Neural cell (in vitro differentiated cells): ENCODE measurements around the gene GNG3. TPM values are rescaled to one million over a fixed set of nuclear protein-coding genes. Genes with fewer than 3 reads are reported as not detected.
A peak's percentile ranks its signal among the peaks of the same experiment; 100 is the strongest.

Source experiments
- H2AFZ ChIP-seq: fragments of 200-600, 300-800 bp; sonication (generic), shearing (Covaris generic); 2 replicates; pipeline ENCODE4 v1.6.0; 2014; ENCODE audit warnings: low read depth, mild to moderate bottlenecking, antibody characterized with exemption, low read length, moderate library complexity
- H3F3A ChIP-seq: fragments of 200-600 bp; shearing (Covaris generic); 2 replicates; pipeline ENCODE4 v1.6.1; 2016; ENCODE audit warnings: mild to moderate bottlenecking, moderate library complexity, mixed read lengths, antibody characterized with exemption, low read length; ENCODE audit not compliant: insufficient read depth, poor library complexity, severe bottlenecking
- H3K27ac ChIP-seq: fragments of 200-600, 300-800 bp; sonication (generic), shearing (Covaris generic); 2 replicates; pipeline ENCODE4 v1.5.1; 2014; ENCODE audit warnings: mild to moderate bottlenecking, low read length, moderate library complexity
- H3K27me3 ChIP-seq: fragments of 300-800, 200-600 bp; sonication (generic), shearing (Covaris generic); 2 replicates; pipeline ENCODE4 v1.6.0; 2014; ENCODE audit warnings: mild to moderate bottlenecking, low read depth, low read length, moderate library complexity; ENCODE audit not compliant: insufficient read depth
- H3K36me3 ChIP-seq: fragments of 300-800, 200-600 bp; sonication (generic), shearing (Covaris generic); 2 replicates; pipeline ENCODE4 v1.5.1; 2014; ENCODE audit warnings: mild to moderate bottlenecking, antibody characterized with exemption, low read length, moderate library complexity; ENCODE audit not compliant: insufficient read depth
- H3K4me2 ChIP-seq: fragments of 300-800, 200-600 bp; sonication (generic), shearing (Covaris generic); 2 replicates; pipeline ENCODE4 v1.6.0; 2014; ENCODE audit warnings: mild to moderate bottlenecking, low read length
- H3K4me3 ChIP-seq: fragments of 300-800, 200-600 bp; sonication (generic), shearing (Covaris generic); 2 replicates; pipeline ENCODE4 v1.5.1; 2014; ENCODE audit warnings: mild to moderate bottlenecking, low read length, moderate library complexity
- H3K79me2 ChIP-seq: fragments of 200-600 bp; shearing (Covaris generic); replicated peaks from 2 replicates; pipeline ENCODE4 v1.6.0; 2014; ENCODE audit warnings: mild to moderate bottlenecking, low read length, moderate library complexity; ENCODE audit not compliant: insufficient read depth
- H3K9ac ChIP-seq: fragments of 300-800, 200-600 bp; sonication (generic), shearing (Covaris generic); 2 replicates; pipeline ENCODE4 v1.6.1; 2016; ENCODE audit warnings: mild to moderate bottlenecking, low read length, mixed read lengths
- H3K9me2 ChIP-seq: fragments of 200-600 bp; shearing (Covaris generic); 2 replicates; pipeline ENCODE4 v1.6.1; 2016; ENCODE audit warnings: mild to moderate bottlenecking, low read length, mixed read lengths; ENCODE audit not compliant: insufficient read depth
- H3K9me3 ChIP-seq: fragments of 200-600, 300-800 bp; sonication (generic), shearing (Covaris generic); 2 replicates; pipeline ENCODE4 v1.6.1; 2016; ENCODE audit warnings: mild to moderate bottlenecking, mixed run types, low read length, moderate library complexity, mixed read lengths
- H4K20me1 ChIP-seq: fragments of 200-600 bp; shearing (Covaris generic); 2 replicates; pipeline ENCODE4 v1.6.1; 2016; ENCODE audit warnings: mild to moderate bottlenecking, mixed run types; ENCODE audit not compliant: insufficient read depth
- EP300 ChIP-seq: fragments of 450-650 bp; conservative IDR thresholded peaks from 2 replicates; pipeline ENCODE4 v1.6.1; 2014; ENCODE audit warnings: antibody characterized with exemption, mild to moderate bottlenecking, moderate library complexity; ENCODE audit not compliant: poor library complexity, severe bottlenecking
- EZH2 ChIP-seq: fragments of 200-600, 300-800 bp; shearing (Covaris generic), sonication (generic); IDR thresholded peaks from 2 replicates; pipeline ENCODE4 v1.6.1; 2014; ENCODE audit warnings: antibody characterized with exemption, low read length, borderline replicate concordance, mild to moderate bottlenecking; ENCODE audit not compliant: insufficient read depth, poor library complexity, severe bottlenecking
- MXI1 ChIP-seq: fragments of 450-650 bp; conservative IDR thresholded peaks from 2 replicates; pipeline ENCODE4 v1.6.1; 2014; ENCODE audit warnings: antibody characterized with exemption, mild to moderate bottlenecking; ENCODE audit not compliant: poor library complexity, severe bottlenecking
- POLR2AphosphoS5 ChIP-seq: IDR thresholded peaks from 2 replicates; pipeline ENCODE4 v1.6.1; 2012
- RAD21 ChIP-seq: fragments of 450-650 bp; conservative IDR thresholded peaks from 2 replicates; pipeline ENCODE4 v1.6.1; 2014; ENCODE audit warnings: antibody characterized with exemption, mild to moderate bottlenecking, moderate library complexity
- SMC3 ChIP-seq: fragments of 450-650 bp; conservative IDR thresholded peaks from 2 replicates; pipeline ENCODE4 v1.6.1; 2014; ENCODE audit warnings: antibody characterized with exemption, mild to moderate bottlenecking, moderate library complexity; ENCODE audit not compliant: poor library complexity
- TAF1 ChIP-seq: IDR thresholded peaks from 2 replicates; pipeline ENCODE4 v1.6.1; 2012; ENCODE audit warnings: low read depth
- polyA plus RNA-seq: library from polyadenylated mRNA; depleted of rRNA; stranded (reverse); fragments of >200 nt; gene quantifications from 2 replicates; pipeline ENCODE4 v1.2.3, GENCODE V29; 2014
- TF ChIP-seq, protein P1 (sequence below): fragments of 450-650 bp; IDR thresholded peaks from 2 replicates; pipeline ENCODE4 v1.5.1; 2014; ENCODE audit warnings: antibody characterized with exemption, mild to moderate bottlenecking, moderate library complexity; ENCODE audit not compliant: poor library complexity, severe bottlenecking
- TF ChIP-seq, protein P2 (sequence below): IDR thresholded peaks from 2 replicates; pipeline ENCODE4 v1.6.1; 2012; ENCODE audit warnings: borderline replicate concordance

Gene GNG3
- polyA plus RNA-seq, 1 donor from 2014 or later, result 121 TPM

DNA sequence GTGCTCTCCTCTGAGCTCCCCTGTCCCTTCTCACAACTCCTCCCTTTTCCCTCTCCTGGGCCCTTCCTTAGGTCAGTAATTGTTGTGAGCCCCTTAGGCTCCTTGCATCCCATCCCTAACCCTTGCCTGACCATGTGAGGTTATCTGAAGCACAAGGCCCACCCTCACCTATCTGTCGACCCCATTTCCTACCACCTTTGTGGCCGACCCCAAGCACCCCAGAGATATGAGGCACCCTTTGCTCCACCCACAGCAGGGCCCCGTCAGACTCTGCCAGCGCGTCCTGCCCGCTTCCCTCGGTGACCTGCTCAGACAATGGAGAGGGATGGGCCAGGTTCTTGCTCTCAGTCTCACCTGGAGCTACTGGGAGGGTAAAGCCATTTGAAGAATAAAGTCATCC lies 1.3 kb downstream of the GNG3 start:
- Histone ChIP-seq H3F3A (peaks cover 6% of the 10 kb centered on the region), H3K9me2 (no peaks in the 10 kb centered on the region), H3K27me3 (no peaks in the 10 kb centered on the region), H3K79me2 (peaks cover 41% of the 10 kb centered on the region), H3K4me2 (peak overlapping the region; percentile 98), H4K20me1 (no peaks in the 10 kb centered on the region), H3K27ac (peak overlapping the region; percentile 96), H3K9ac (peak overlapping the region; percentile 99), H2AFZ (no peak overlapping the region), H3K36me3 (peaks cover 11% of the 10 kb centered on the region), H3K9me3 (no peaks in the 10 kb centered on the region), H3K4me3 (peak overlapping the region; percentile 75)
- TF ChIP-seq TAF1 (no peak), MXI1 (no peak), EP300 (no peak), POLR2AphosphoS5 (no peak), SMC3 (no peak), EZH2 (no peak), RAD21 (no peak)
- TF ChIP-seq, protein P1, sequence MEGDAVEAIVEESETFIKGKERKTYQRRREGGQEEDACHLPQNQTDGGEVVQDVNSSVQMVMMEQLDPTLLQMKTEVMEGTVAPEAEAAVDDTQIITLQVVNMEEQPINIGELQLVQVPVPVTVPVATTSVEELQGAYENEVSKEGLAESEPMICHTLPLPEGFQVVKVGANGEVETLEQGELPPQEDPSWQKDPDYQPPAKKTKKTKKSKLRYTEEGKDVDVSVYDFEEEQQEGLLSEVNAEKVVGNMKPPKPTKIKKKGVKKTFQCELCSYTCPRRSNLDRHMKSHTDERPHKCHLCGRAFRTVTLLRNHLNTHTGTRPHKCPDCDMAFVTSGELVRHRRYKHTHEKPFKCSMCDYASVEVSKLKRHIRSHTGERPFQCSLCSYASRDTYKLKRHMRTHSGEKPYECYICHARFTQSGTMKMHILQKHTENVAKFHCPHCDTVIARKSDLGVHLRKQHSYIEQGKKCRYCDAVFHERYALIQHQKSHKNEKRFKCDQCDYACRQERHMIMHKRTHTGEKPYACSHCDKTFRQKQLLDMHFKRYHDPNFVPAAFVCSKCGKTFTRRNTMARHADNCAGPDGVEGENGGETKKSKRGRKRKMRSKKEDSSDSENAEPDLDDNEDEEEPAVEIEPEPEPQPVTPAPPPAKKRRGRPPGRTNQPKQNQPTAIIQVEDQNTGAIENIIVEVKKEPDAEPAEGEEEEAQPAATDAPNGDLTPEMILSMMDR, result no peak
- TF ChIP-seq, protein P2, sequence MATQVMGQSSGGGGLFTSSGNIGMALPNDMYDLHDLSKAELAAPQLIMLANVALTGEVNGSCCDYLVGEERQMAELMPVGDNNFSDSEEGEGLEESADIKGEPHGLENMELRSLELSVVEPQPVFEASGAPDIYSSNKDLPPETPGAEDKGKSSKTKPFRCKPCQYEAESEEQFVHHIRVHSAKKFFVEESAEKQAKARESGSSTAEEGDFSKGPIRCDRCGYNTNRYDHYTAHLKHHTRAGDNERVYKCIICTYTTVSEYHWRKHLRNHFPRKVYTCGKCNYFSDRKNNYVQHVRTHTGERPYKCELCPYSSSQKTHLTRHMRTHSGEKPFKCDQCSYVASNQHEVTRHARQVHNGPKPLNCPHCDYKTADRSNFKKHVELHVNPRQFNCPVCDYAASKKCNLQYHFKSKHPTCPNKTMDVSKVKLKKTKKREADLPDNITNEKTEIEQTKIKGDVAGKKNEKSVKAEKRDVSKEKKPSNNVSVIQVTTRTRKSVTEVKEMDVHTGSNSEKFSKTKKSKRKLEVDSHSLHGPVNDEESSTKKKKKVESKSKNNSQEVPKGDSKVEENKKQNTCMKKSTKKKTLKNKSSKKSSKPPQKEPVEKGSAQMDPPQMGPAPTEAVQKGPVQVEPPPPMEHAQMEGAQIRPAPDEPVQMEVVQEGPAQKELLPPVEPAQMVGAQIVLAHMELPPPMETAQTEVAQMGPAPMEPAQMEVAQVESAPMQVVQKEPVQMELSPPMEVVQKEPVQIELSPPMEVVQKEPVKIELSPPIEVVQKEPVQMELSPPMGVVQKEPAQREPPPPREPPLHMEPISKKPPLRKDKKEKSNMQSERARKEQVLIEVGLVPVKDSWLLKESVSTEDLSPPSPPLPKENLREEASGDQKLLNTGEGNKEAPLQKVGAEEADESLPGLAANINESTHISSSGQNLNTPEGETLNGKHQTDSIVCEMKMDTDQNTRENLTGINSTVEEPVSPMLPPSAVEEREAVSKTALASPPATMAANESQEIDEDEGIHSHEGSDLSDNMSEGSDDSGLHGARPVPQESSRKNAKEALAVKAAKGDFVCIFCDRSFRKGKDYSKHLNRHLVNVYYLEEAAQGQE, result no peak

GRCh38 chr11:62709247-62710000 lies 1.9 kb downstream of the GNG3 start:
- H3K9me3 ChIP-seq, result no peaks in the 10 kb centered on the region
- H3K27ac ChIP-seq, result peak overlapping the region; percentile 96
- no peaks in the 10 kb centered on the region for H3K9me2 ChIP-seq
- peaks cover 11% of the 10 kb centered on the region for H3K36me3 ChIP-seq
- peaks cover 40% of the 10 kb centered on the region for H3K79me2 ChIP-seq
- H3K27me3 ChIP-seq, result no peaks in the 10 kb centered on the region
- no peak for TF ChIP-seq EP300
- peak; percentile 74 for TF ChIP-seq MXI1
- TF ChIP-seq, protein P1, result peak; percentile 53
- peak; percentile 31 for TF ChIP-seq RAD21
- TF ChIP-seq, protein P2, result peak; percentile 17
- TF ChIP-seq SMC3, result peak; percentile 46
- peak; percentile 95 for TF ChIP-seq POLR2AphosphoS5
- no peak for TF ChIP-seq TAF1
- peak overlapping the region; percentile 99 for H3K9ac ChIP-seq
- peak overlapping the region; percentile 71 for H2AFZ ChIP-seq
- H3K4me3 ChIP-seq, result peak overlapping the region; percentile 75
- H3K4me2 ChIP-seq, result peak overlapping the region; percentile 98
- no peaks in the 10 kb centered on the region for H4K20me1 ChIP-seq
- peaks cover 6% of the 10 kb centered on the region for H3F3A ChIP-seq
